HG03025 (cell line): Measurements from ENCODE around the gene ATP6V1C2.
A peak's percentile ranks its signal among the peaks of the same experiment; 100 is the strongest.
"Not testable (repeated sequence)": the region's sequence is repeated elsewhere in the genome, so short reads cannot be mapped to it uniquely, and the experiment has no call there.

ENCODE experiments used
- ATAC-seq: cut with Tn5 transposase; IDR thresholded peaks from one replicate; pipeline ENCODE4 v1.9.1; 2021; ENCODE audit warnings: mild to moderate bottlenecking, moderate library complexity; ENCODE audit not compliant: unreplicated experiment, low FRiP score

Gene ATP6V1C2

DNA sequence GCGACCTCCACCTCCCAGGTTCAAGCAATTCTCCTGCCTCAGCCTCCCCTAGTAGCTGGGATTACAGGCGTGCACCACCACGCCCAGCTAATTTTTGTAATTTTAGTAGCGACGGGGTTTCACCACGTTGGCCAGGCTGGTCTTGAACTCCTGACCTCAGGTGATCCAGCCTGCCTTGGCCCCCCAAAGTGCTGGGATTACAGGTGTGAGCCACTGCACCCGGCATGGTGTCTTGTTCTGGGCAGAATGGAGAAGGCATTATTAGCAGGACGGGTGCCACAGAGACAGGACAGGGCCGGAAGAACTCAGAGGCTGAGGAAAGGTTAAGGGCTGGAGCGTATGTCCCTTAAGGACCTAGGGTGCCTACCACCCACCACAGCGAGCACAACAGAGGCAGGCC, 59.4 kb downstream of the ATP6V1C2 start:
- ATAC-seq, result not testable (repeated sequence)

DNA sequence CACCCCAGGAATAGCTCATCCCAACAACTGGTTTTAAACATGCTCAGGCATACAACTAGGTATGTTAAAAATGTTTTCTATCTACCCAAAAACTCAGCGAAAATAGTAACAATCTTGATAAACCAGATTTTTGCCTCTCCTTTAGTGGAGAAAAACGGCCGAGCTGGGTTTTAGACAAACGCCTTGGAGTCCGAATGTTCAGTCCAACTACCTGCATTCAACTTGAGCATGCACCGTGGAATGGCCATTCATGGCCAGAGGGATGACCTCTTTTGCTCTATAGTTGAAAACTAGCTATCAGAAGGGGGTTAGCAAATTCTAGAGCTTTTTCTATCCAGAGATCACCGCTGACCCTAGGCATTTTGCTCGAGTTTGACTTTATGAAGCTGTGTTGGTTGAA, 60.3 kb downstream of the ATP6V1C2 start:
- no peak for ATAC-seq

DNA sequence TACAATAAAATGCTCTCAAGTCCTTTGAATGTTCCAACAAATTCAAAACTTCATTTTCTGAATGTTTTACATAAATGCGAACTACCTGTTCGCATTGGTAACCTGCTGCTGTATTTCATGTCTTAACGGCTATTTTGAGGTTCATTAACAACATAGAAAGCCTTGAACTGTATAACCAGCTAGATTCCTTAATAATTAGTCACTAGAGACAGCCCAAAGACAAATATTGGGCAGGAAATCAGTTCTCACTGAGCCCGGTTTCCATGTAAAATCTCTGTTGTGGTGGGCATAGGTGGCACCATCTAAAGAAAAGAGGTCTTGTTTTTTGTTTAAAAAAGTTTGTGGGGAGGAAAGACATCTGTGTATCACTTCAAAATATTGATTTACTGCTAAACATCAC, 62.0 kb downstream of the ATP6V1C2 start:
- no peak for ATAC-seq

DNA sequence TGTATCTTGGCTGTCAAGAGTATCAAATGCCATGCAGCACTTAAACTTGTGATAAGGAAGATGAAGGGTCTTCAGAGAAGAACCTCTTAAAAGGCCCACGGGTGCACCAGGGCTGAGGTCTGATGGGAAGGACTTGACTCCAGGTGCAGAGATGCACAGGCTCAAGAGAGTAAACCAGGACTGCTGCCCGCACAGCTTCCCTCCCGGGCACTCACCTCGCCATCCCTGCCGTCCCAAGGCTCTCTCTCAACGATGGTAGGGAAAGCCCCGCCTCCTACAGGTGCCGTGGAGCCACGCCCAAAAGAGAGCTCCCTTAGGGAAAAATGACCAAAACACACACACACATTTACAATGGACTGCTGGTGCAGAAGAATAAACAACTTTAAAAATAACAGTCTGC, 63.3 kb downstream of the ATP6V1C2 start:
- no peak for ATAC-seq

DNA sequence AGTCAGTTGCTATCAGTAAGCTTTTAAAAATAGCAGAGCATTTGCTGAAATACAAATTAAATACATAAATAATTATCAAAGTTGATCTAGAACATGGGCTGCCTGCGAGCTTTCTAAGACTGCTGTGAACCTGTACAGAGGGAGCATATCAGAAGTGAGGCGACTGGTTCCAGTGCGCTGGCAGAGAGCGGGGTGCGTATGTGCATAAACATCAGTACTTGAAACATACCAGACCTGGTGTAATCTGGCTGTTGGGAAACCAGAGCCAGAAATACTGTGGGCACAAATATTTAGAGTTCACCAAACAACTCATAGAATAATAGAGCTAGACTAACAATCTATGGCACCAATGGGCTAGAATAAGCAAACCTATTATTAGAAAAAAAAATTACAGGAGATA, 63.8 kb downstream of the ATP6V1C2 start:
- ATAC-seq, result no peak

DNA sequence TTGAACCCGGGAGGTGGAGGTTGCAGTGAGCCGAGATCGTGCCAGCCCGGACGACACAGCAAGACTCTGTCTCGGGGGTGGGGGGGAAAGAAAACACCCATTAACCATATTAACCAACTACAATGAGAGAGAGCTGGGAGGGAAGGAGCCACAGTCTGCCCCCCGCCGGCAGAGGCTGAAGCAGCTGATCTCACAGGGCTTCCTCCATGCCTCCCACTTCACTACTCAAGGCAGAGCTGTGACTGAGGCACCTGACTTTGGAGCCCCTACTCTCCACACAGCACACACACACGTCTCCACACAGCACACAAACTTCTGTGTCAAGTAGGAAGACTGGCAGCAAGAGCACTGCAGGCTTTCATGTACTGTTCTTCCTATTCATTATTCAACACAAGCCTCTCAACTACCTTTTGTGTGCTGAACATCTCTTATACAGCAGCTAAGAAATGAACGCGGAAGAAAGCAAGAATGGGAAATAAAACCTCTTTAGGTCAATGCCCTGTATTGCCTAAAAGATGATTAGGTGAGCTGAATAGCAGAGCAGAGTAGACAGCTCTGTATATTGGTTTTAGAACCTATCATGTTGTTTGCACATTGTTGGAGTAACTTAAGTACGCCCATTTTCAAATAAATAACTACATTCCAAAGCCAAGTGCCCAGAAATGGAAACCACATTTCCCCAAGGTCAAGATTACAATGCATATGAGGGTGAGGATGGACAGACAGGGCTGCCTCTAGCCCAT, 65.0 kb downstream of the ATP6V1C2 start:
- ATAC-seq, result no peak

DNA sequence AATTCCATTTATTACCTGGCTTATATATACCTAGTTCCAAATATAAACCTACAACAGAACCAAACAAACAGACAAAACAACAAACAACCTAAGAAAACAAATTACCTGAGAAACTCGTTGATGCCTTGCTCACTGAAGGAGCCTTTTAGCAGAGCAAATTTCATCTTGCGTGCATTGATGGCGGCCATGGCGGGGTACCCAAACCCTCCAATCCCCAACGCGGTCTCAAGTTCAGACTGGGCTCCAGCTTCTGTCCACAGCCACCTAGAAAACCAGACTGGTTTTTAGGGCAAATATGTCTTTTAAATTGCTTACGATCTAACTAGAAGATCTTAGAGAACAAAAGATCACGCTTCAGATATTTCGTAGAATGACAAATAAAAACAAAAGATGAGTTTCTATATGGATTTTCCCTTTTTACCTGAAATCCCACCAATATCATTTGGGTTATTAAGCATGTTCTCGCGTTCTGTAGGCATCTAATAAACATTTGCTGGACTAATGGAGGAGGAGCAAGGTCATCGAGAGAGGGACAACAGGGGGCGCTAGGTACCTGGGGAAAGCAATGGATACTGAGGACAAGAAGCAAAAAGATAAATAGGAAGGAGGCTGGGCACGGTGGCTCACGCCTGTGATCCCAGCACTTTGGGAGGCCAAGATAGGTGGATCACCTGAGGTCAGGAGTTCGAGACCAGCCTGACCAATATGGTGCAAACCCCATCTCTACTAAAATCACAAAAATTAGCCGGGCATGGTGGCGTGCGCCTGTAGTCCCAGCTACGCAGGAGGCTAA, 65.9 kb downstream of the ATP6V1C2 start:
- no peak for ATAC-seq

DNA sequence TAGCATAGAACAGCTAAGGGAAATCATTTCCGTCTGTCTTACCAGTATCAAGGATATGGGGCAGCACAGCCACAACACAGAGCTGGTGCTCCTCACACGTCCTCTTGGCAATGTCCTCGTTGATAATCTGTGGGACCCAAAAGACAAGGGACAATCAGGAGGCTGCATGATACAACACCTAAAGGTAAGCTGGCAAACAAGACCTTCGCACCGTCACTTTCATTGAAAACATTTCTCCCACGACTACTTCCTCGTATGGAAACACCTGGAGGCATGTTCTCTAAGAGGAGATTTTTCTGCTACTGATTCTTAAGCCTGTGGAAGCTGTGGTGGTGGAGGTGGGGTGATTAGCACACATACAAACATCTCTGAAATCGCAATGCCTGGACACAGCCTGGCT, 67.4 kb downstream of the ATP6V1C2 start:
- no peak for ATAC-seq

DNA sequence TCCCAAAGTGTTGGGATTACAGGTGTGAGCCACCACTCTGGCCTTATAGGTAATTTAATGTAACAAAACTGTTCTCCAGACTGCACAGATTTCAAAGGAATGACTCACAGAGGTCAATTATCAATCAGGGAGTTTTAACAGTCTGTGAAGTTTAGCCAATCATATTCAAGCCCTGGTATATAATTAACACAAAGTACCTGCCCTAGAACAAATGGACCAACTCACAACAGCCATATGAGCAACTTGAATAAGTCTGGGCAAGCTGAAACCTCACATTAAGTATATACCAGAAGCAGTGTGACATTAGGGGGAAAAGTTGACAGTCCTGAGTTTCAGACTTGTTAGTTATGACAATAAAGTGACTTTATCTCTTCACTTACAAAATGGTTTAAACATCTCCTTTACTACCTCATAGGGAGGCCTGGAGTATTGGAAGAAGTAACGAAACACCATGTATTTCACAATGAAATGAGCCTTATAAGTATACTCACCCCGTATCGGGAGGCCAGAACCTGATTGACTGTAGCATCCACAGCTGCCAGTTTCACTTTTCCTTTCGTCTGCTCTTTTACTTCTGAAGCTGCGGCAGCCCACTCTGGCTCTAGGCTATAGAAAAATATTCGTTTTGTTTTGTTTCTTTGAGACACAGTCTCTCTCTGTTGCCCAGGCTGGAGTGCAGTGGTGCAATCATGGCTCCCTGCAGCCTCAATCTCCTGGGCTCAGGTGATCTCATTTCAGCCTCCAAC, 69.0 kb downstream of the ATP6V1C2 start:
- ATAC-seq, result peak; percentile 76

DNA sequence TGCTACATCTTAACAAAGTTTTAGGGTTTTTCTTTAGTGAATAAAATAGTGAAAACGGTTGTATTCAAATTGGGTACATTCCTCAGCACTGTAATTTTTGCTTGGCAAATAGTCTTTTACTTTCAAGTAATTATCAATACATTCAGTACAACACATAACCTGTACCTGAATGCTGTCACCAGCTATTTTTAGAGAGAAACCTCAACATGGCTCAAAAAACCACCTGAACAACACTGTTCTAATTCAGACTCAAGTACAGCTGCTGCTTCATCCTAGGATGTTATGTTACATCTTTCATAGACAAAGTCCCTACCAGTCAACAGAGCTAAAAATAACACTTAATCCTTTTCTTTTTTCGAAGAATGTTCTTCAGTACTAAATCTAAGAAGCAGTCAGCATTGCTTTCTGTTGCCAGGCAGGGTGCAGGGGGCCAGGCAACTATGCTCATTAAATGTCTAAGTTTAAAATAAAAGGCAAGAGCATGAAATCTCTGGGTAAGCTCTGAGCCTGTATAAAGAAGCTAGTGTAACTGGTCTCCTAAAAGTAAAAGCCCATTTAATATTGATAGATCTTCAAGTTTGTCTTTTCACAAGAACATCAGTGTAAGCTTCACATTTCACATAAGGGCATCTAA, 70.7 kb downstream of the ATP6V1C2 start:
- no peak for ATAC-seq

DNA sequence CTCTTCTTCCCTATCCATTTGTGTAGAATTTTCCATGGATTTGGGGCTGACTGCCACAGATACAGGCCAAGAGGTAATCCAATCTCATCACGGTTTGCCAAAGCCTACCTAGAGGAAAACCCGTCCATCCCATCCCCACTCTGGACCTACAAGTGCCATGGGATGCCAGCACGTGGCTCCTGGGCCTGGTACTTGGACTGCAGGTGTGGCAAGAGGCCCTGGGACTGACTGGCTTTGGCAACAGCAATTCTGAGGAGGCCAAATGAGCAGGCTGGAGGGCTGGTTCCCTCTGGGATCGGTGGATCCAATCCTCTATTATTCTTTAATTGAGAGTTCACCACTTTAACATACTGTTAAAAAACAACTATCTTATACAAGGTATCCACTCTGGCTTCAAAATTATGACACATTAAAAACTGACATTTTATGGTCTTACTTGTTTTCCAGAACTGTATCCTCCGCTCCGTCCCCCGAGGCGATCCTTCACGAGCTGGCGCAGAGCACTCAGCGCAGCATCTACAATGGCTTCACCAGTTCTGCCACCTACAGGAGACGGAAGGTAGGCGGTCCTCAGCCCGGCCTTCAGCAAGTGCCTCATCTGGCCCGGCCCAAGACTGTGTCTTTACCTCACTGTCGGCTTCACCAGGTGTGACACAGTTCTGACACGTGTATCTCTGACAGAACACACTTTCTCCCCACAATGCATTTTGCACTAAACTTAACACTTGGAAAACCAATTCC, 71.4 kb downstream of the ATP6V1C2 start:
- ATAC-seq, result no peak

DNA sequence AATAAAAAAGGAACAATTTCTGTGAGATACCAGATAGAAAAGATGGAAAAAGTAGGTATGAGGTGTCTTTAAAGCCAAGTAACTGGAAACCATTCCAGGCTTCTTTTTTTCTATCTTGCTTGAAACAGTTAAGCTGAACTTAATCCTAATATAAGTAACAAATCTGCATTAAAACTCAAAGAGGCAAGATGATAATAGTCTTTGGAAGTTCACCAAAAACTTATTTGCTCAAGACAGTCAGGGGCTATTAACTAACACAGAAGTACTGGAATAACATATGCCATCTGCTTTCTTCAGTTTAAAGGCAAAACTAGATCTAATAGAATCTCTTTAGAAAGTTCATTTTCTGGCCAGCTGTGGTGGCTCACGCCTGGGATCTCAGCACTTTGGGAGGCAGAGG, 72.4 kb downstream of the ATP6V1C2 start:
- ATAC-seq, result no peak

DNA sequence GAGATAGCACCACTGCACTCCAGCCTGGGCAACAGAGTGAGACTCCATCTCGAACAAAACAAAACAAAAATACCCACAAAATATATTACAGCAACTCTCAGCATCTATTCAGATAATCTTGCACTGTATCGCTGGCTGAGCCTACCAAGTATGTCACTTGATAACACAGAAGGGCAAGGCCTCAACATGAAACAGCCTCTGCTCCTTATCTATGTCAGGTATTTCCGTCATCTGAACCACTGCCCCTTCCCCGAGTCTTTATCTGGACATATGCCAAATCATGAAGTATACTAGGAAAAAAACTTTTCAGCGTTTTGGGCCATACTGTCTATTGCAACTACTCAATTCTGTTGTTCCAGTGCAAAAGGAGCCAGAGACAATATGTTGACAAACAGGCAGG, 73.4 kb downstream of the ATP6V1C2 start:
- no peak for ATAC-seq

DNA sequence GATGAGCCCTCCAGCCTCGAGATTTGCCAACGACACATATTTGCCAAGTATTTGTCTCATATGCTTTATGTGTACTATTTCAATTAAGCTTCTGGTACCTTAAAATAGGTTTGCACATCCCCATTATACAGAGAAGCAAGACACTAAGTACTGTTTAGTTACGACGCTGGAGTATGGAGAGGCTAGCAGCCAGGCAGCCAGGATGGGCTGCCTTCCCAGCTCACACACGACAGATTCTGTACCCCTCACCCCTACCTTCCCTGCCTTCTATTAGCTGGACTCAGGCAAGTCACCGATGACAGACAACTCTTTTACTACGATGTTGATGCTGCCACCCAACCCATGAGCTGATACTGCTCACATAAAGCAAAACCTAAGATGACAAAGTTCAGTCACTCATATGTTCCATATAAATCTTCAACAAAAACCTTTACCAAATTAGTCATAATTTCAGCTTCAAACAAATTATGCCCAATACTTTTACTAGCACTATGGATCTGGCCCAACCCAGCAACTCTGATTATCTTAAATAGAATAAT, 74.1 kb downstream of the ATP6V1C2 start:
- ATAC-seq, result no peak

DNA sequence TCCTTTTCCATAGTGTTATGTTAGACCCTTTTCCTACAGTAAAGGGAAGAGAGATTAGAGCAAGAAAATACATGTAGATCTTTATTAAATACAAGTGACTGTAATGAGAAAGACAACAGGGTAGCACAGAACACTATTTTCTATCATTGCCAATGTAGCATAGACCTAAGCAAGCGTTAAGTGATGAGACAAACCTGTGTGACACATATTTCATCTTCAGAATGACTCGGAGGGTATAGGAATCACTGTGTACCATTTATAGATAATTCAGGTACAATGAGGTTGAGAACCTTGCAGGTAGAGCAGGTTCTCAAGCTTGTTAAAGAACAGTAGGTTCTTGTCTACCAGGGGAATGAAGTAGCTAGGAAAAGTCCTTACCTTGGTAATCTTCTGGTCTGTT, 75.3 kb downstream of the ATP6V1C2 start:
- ATAC-seq, result no peak

DNA sequence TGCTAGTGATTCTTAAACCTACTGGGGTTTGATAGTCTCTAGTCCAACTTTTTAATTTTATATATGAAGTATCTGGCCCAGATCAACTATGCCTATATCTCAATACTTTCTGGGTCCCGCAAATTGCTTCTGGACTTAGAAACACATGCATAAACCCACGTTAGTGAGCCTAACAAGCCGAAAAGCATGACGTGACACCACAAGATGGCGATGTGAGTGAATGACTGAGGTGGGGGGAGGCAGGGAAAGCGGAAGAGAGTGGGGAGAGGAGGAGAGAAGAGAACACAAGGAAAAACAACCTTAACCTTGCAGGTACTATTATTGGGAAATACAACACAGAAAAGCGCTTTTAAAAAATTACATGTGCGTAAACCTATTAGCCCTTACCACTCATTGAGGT, 77.4 kb downstream of the ATP6V1C2 start:
- no peak for ATAC-seq

DNA sequence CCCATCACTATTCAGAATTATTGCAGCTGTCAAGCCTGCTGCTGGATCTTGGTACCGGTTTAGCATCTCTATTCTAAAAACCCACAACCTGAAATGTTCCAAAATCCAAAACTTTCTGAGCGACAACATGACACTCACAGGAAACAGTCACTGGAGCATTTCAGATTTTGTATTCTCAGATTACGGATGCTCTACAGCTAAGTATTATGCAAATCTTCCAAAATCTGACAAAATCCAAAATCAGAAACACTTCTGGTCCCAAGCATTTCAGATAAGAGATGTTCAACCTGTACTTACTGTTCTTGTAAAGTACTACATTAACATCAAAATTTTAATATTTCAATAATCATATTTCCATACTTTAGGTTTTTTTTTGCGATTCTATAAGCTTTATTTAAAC, 78.7 kb downstream of the ATP6V1C2 start:
- no peak for ATAC-seq

DNA sequence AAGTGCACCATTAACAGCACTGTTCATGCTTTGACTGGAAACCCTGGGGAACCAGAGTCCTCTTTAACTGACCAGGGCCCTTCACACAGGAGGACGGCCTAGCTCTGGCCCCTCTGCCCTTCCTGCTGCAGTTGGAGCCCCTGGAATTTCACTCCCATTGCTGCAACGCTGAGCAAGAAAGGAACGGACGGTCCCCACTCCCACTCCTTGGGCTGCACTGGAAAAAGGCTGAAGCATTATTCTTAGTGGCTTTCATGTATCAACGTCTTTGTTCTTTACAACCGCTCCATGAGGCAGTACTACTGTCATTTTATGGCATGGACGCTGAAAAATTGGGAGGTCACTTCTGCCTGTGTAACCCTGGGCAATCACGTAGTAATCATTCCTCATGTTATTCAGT, 81.2 kb downstream of the ATP6V1C2 start:
- ATAC-seq, result no peak

DNA sequence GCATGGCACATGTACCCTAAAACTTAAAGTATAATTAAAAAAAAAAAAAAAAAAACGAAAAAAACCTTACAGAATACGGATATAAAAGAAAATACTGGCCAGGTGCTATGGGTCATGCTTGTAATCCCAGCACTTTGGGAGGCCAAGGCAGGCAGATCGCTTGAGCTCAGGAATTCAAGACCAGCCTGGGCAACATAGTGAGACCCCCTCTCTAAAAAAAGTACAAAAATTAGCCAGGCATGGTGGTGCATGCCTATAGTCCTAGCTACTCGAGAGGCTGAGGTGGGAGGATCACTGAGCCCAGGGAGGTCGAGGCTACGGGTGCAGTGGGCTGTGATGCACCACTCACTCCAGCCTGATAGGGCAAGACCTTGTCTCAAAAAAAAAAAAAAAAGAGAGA, 84.6 kb downstream of the ATP6V1C2 start:
- ATAC-seq, result not testable (repeated sequence)

DNA sequence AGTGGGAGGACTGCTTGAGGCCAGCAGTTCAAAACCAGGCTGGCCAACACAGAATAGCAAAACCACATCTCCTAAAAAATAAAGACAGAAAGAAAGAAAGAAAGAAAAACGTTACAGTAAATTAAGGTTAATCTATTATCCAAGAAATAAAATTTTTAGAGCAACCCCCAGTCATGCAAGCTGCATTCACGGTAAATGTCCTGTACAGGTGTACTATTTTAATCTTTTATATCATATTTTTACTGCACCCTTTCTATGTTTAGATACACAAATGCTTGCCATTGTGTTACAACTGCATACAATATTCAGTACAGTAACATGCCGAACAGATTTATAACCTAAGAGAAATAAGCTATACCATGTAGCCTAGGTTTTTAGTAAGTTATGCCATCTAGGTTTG, 85.1 kb downstream of the ATP6V1C2 start:
- ATAC-seq, result no peak
